Stimulated activated naive CD8-positive, alpha-beta T cell treated with anti-CD3 and anti-CD28 coated beads, Interleukin-15, Interleukin-2, amounts not matched to agents 100 U/mL and 50 U/mL, for 24 hours (primary cell): ENCODE data around the gene IREB2.
"Not testable (repeated sequence)": the region's sequence is repeated elsewhere in the genome, so short reads cannot be mapped to it uniquely, and the experiment has no call there.

ENCODE experiments used
- ATAC-seq: fragments of 150-1000 bp; cut with Tn5 transposase; one replicate; pipeline ENCODE4 v1.10.0; 2021
- DNase-seq: peaks from one replicate; pipeline ENCODE4 v3.0.0; 2021

The IREB2 gene

GRCh38 chr15:78407608-78408354 is 30.2 kb upstream of the IREB2 start:
- ATAC-seq, result no peak

DNA sequence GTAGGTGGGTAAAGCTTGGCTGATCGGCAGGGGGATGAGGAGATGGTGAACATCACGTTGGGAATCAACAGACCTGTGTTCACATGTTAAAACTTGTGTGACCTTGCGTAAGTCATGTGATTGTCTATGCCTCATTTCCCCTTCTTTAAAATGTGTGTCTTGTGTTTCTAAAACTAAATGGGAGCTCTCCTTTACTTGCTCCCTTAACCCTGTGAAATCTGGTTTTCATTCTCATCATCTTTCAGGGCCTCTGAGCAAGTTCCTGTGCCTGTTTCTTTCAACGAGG is 29.7 kb upstream of the IREB2 start:
- ATAC-seq (no peak), DNase-seq (no peak)

More at GRCh38 chr15:78407608-78408354, 30.2 kb upstream of the IREB2 start:
- DNase-seq, result no peak

DNA sequence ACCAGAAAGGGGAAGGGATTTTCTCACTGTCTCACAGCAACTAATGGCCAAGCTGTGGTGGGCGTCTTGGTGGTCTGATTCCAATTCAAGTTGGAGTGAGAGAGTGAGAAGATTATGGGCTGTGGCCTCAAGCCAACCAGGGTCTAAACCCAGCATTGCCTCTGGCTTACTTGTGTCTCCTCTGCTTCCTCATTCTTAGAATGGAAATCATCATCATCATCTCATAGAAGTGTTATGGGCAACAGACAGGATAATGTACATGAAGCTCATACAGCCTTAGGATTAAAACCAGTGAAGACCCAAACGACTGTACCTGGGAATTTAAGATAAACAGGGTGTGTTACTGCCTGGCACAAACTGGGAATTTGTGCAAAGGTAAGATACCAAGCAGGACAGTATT is 29.1 kb upstream of the IREB2 start:
- DNase-seq (no peak), ATAC-seq (no peak)

GRCh38 chr15:78411061-78411460 is 27.0 kb upstream of the IREB2 start:
- no peak for DNase-seq

GRCh38 chr15:78414621-78415250 is 23.3 kb upstream of the IREB2 start:
- DNase-seq, result no peak
- ATAC-seq, result no peak

More at GRCh38 chr15:78411061-78411460, 27.0 kb upstream of the IREB2 start:
- ATAC-seq, result no peak

DNA sequence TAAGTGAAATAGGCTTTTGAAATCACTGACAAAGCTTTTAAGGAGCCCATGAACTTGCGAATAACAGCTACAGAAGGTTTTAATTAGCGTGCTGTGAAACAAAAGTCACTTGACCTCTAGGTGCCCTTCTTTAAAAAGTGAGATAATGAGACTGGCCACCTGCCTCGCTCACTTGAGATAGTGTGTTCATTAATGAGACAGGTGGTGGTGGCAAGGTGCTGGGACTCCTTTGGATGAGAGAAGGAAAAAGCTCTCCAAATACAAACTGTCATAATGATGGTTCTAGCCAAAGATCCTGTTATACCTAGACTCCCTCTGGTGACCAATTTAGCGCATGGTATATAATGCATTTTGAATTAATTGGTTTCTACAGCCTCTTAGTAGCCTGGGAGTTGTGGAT is 22.7 kb upstream of the IREB2 start:
- ATAC-seq (no peak), DNase-seq (no peak)

DNA sequence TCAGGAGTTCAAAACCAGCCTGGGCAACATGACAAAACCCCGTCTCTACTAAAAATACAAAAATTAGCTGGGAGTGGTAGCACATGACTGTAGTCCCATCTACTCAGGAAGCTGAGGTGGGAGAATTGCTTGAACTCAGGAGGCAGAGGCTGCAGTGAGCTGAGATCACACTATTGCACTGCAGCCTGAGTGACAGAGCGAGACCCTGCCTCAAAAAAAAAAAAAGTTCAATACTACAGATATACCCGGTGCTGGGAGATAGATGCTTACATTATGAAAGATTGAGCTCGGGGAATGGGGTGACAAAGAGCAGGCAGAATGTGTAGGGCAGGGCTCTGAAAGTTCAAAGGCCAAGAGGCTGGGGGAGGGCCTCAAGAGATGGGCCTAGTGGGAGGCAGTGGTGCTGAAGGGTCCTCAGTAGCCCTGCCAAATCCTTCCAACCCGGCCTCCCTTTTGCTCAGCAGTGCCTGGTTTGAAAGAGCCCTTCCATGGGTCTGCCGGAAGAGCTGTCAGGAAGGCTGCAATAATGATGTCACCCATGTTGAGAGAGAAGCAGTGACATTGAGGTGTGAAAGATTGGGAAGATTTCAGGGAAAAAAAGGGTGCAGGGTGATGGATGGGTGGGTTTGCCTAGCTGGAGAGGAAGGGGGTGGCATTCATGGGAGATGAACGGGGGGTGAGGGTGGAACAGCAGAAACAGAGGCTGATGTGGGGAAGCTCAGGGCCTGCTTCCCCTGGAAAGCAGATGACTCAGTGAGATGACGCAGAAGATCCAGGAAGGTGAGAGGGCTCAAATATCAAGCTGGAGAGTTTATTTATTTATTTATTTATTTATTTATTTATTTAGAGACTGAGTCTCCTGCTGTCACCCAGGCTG is 20.0 kb upstream of the IREB2 start:
- no peak for ATAC-seq
- no peak for DNase-seq

DNA sequence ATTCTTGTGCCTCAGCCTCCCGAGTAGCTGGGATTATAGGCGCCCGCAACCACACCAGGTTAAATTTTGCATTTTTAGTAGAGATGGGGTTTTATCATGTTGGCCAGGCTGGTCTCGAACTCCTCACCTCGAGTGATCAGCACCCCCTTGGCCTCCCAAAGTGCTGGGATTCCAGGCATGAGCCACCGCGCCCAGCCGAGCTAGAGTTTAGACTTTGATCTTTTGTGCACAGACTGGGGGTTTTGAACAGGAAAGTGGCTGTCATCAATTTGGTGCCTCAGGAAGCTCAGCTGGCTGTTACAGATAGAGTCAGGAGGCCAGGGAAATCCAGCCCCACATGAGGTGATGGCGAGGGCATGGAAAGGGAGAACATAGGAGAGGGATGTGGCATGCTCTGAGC is 19.3 kb upstream of the IREB2 start:
- ATAC-seq (no peak), DNase-seq (no peak)

- DNase-seq, result no peak
- no peak for ATAC-seq
Observed at GRCh38 chr15:78419367-78419766, 18.6 kb upstream of the IREB2 start.

DNA sequence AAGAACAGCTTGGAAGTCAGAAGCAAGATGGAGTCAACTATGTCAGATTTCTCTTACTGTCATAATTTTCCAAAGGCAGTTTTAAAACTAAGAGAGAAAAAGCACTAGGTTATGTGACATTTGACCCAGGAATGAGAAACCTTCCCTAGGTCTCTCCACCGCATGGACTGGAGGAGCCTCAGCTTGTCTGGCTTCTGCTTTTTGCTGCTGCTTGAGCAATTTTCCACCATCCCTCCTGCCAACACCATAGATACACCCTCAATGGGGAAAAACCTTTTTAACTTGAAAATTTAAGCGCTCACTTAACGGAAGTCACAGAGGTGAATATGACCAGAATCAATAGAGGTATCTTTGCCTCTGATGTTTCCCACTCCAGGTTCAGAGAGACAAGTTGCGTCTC is 17.8 kb upstream of the IREB2 start:
- no peak for ATAC-seq
- DNase-seq, result no peak

- DNase-seq, result no peak
- no peak for ATAC-seq
Observed at GRCh38 chr15:78420766-78421165, 17.2 kb upstream of the IREB2 start.

- ATAC-seq (no peak), DNase-seq (no peak)
Observed at GRCh38 chr15:78421238-78421965, 16.6 kb upstream of the IREB2 start.

DNA sequence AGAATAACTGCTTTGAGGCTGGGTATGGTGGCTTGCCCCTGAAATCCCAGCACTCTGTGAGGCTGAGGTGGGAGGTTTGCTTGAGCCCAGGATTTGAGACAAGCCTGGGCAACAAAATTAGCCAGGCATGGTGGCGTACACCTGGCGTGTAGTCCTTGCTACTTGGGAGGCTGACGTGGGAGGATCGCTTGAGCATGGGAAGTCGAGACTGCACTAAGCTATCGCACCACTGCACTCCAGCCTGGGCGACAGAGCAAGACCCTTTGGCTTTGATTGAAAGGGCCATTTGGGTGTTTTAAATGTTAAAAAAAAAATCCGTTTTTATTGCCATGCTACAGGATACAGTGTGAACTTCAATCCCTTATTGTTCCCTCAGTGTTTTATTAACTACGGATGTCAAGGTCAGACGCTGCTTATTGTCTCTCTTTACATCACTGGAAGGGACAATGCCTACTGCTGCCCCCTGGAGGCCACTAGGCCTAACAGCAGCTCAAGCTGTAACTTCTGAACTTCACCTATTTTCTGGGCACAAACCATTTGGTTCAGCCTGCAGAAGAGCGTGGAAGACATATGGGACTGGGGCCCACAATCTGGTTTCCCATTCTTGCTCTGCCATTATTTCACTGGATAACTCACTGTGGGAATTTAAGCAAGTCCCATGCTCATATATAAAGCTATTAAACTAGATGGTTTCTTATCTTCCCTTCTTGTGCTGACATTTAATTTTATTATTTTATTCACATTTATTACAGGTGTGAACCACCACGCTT is 15.3 kb upstream of the IREB2 start:
- peak; percentile 70 for DNase-seq
- ATAC-seq, result peak; percentile 67

- no peak for ATAC-seq
- no peak for DNase-seq
Observed at GRCh38 chr15:78424673-78425072, 13.3 kb upstream of the IREB2 start.

DNA sequence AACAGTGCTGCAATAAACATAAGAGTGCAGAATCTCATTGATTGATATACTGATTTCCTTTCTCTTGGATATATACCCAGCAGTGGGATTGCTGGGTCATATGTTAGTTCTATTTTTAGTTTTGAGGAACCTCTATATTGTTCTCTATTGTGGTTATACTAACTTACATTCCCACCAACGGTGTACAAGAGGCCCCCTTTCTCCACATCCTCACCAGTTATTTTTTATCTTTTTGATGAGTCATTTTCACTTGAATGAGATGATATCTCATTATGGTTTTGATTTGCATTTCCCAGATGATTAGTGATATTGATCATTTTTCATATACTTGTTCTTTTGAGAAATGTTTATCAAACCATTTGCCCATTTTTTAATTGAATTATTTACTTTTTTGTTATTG is 12.4 kb upstream of the IREB2 start:
- DNase-seq (no peak), ATAC-seq (peak; percentile 63)

DNA sequence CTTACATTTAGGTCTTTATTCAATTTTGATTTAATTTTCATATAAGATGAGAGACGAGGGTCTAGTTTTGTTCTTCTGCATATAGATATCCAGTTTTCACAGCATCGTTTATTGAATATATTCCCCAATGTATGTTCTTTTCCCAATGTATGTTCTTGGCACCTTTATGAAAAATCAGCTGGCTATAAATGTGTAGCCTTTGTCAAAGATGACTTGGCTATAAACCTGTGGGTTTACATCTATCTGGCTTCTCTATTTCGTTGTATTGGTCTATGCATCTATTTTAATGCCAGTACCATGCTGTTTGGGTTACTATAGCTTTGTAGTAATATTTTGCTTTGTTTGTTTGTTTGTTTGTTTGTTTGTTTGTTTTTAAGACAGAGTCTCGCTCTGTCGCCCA is 11.7 kb upstream of the IREB2 start:
- ATAC-seq (no peak), DNase-seq (no peak)

- DNase-seq, result no peak
Observed at GRCh38 chr15:78427953-78428352, 10.1 kb upstream of the IREB2 start.

DNA sequence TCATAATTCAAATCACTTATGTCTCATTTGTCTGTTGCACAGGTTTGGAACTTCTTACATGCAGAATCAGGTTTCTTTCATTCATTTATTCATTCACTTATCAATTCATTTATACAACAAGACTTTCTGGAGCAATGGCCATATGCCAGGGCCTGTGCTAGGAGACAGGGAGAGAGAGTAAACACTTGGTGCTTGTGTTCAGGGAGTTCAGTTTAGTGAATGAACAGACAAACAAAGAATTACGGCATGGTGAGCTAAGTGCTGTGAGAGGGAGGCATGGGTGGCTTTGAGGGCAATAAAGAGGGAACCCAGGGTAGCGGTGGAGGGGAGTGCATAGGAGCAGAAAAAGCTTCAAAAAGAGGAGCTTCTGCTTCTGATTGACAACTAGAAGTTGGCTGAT is 8.5 kb upstream of the IREB2 start:
- no peak for DNase-seq
- ATAC-seq, result no peak

More at GRCh38 chr15:78427953-78428352, 10.1 kb upstream of the IREB2 start:
- no peak for ATAC-seq

- DNase-seq (no peak), ATAC-seq (peak; percentile 32)
Observed at GRCh38 chr15:78431955-78432354, 6.1 kb upstream of the IREB2 start.

DNA sequence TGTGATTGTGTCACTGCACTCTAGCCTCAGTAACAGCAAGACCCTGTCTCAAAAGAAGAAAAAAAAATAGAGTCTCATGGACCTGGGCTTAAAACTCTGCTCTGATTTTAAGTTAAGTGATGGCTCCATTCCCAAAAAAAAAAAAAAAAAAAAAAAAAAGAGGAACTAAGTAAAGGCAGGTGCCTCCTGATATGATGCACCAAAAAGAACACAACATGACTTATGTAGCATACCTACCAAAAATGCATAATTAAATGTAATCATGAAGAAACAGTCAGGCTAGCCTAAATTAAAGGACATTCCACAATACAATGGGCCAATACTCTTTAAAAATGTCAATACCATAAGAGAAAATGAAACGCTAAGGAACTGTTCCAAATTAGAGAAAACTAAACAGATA is 5.4 kb upstream of the IREB2 start:
- ATAC-seq, result no peak

DNA sequence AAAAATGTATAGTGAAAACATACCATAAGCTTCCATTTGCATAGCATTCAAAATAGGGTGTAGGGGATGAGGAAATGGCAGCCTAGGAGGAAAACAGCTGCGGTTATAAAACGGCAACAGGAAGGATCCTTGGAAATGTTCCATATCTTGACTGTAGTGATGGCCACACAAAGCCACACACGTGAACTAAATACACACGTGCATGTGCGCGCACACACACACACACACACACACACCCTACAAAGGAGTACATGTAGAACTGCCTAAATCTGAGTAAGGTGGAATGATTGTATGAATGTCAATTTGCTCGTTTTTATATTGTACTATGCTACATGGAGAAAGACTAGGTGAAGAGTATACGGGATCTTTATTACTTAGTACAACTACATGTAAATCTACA is 3.9 kb upstream of the IREB2 start:
- ATAC-seq, result no peak
- no peak for DNase-seq

More for the DNA sequence above, 5.4 kb upstream of the IREB2 start:
- DNase-seq, result no peak

DNA sequence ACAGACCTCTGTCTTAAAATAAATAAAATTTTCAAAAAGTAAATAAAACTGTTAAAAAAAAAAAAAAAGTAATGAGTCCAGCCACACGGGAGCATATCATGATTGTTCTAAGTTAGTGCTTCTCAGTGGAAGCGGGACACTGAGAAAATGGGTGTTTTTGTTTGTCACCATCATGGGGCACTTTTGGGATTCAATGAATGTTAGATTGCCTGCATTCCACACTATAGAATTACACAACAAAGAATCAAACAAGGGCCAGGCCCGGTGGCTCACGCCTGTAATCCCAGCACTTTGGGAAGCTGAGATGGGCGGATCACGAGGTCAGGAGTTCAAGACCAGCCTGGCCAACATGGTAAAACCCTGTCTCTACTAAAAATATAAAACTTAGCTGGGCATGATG is 3.3 kb upstream of the IREB2 start:
- not testable (repeated sequence) for ATAC-seq, DNase-seq
